Urinary bladder (tissue), 4 donors: ENCODE data around the gene NEXN. TPM values are rescaled to one million over a fixed set of nuclear protein-coding genes. Genes with fewer than 3 reads are reported as not detected.
"Not testable (repeated sequence)": the region's sequence is repeated elsewhere in the genome, so short reads cannot be mapped to it uniquely, and the experiment has no call there.

ENCODE experiments used
- DNase-seq: peaks from one replicate; pipeline ENCODE4 v3.0.0-alpha.2; 2015; ENCODE audit errors: extremely low spot score
- H3K27ac ChIP-seq: one replicate; pipeline ENCODE4 v1.5.1; 2013; ENCODE audit warnings: low read depth, mild to moderate bottlenecking, moderate library complexity
- H3K36me3 ChIP-seq: one replicate; pipeline ENCODE4 v1.6.1; 2013; ENCODE audit warnings: mild to moderate bottlenecking, moderate library complexity; ENCODE audit not compliant: insufficient read depth
- H3K4me1 ChIP-seq: one replicate; pipeline ENCODE4 v1.6.1; 2013; ENCODE audit warnings: mild to moderate bottlenecking, moderate library complexity; ENCODE audit not compliant: insufficient read depth
- H3K4me3 ChIP-seq: one replicate; pipeline ENCODE4 v1.5.1; 2013; ENCODE audit warnings: low read depth, low read length
- WGBS: extraction: QIAGEN DNeasy Blood & Tissue Kit; methylation state at CpG from one replicate; pipeline ENCODE4 v1.1.7; 2013; 5-methylcytosine and 5-hydroxymethylcytosine counted together
- polyA plus RNA-seq: library from polyadenylated mRNA; stranded (reverse); fragments of 200-250 nt; gene quantifications from one replicate; pipeline ENCODE4 v1.2.3, GENCODE V29; 2013
- total RNA-seq: library from RNA; depleted of rRNA; stranded (reverse); fragments of >200 nt; gene quantifications from one replicate; pipeline ENCODE4 v1.2.3, GENCODE V29; 2014
- donor health status: healthy with polysubstance abuse.
- donor health status: healthy.

Gene NEXN
- total and polyA plus RNA-seq, 2 donors, result 34.0 to 86.1 TPM

DNA sequence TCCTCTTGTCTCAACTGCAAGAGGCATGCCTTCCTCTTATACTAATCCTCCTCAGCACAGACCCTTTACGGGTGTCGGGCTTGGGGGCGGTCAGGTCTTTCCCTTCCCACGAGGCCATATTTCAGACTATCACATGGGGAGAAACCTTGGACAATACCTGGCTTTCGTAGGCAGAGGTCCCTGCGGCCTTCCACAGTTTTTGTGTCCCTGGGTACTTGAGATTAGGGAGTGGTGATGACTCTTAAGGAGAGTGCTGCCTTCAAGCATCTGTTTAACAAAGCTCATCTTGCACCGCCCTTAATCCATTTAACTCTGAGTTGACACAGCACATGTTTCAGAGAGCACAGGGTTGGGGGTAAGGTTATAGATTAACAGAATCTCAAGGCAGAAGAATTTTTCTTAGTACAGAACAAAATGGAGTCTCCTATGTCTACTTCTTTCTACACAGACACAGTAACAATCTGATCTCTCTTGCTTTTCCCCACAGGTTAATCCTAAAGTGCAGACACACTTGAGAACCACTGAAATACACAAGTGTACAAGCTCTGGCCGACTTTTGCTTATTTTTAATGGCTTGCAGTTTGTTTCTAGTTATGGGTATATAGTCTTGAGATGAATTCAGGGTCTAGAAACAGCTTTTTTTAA is 95.0 kb downstream of the NEXN start:
- DNase-seq, H3K4me1 ChIP-seq, H3K4me3 ChIP-seq, H3K36me3 ChIP-seq, H3K27ac ChIP-seq: not testable (repeated sequence)
- WGBS, result 86% methylated on average over 8 of the region's 8 CpGs

DNA sequence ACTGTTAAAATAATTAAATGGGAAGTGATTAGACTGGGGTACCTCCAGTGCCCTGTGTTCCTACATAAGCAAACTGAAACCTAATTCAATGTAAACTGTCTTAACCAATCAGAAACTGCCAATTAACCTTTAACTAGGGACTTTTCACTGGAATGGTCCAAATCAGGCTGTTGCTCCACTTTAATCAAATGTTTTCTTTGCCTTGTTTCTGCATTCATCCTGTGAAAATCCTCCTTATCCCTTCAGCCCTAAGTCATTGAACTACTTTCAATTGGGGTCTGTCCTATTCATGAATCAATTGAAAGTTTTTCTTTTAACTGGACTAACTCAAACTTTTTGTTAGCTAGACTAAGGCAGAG is 95.6 kb downstream of the NEXN start:
- H3K27ac ChIP-seq, result no peak overlapping the region

GRCh38 chr1:77984629-77985028 is 96.2 kb downstream of the NEXN start:
- H3K4me3 ChIP-seq, result no peak overlapping the region
- H3K36me3 ChIP-seq, result no peaks in the 10 kb centered on the region
- no peak for DNase-seq
- 89% methylated on average over 4 of the region's 4 CpGs for WGBS
- H3K4me1 ChIP-seq, result no peaks in the 10 kb centered on the region
- H3K27ac ChIP-seq, result no peak overlapping the region

More for the DNA sequence above, 95.6 kb downstream of the NEXN start:
- Histone ChIP-seq H3K4me1 (no peaks in the 10 kb centered on the region), H3K36me3 (no peaks in the 10 kb centered on the region), H3K4me3 (no peak overlapping the region)
- DNase-seq, result no peak

GRCh38 chr1:77986810-77987209 is 98.4 kb downstream of the NEXN start:
- H3K4me3 ChIP-seq, result no peak overlapping the region
- H3K27ac ChIP-seq, result no peak overlapping the region
- H3K4me1 ChIP-seq, result no peaks in the 10 kb centered on the region
- no peaks in the 10 kb centered on the region for H3K36me3 ChIP-seq
- DNase-seq, result no peak

GRCh38 chr1:77987919-77988318 is 99.5 kb downstream of the NEXN start:
- no peak for DNase-seq
- Histone ChIP-seq H3K4me1 (no peaks in the 10 kb centered on the region), H3K4me3 (no peak overlapping the region), H3K36me3 (no peaks in the 10 kb centered on the region), H3K27ac (no peak overlapping the region)
- 84% methylated on average over 2 of the region's 2 CpGs for WGBS

GRCh38 chr1:77989744-77990143 is 101.3 kb downstream of the NEXN start:
- 89% methylated on average over 2 of the region's 2 CpGs for whole genome bisulfite sequencing
- DNase-seq, result no peak
- no peak overlapping the region for H3K27ac ChIP-seq
- no peak overlapping the region for H3K4me3 ChIP-seq
- H3K4me1 ChIP-seq, result no peaks in the 10 kb centered on the region
- no peaks in the 10 kb centered on the region for H3K36me3 ChIP-seq

GRCh38 chr1:77990629-77991204 is 102.3 kb downstream of the NEXN start:
- Histone ChIP-seq H3K4me1 (no peaks in the 10 kb centered on the region), H3K4me3 (no peak overlapping the region), H3K36me3 (no peaks in the 10 kb centered on the region), H3K27ac (no peak overlapping the region)
- WGBS, result 85% methylated on average over 3 of the region's 3 CpGs
- no peak for DNase-seq

- no peak for DNase-seq
- Histone ChIP-seq H3K27ac (no peak overlapping the region), H3K4me3 (no peak overlapping the region), H3K36me3 (no peaks in the 10 kb centered on the region), H3K4me1 (no peaks in the 10 kb centered on the region)
These were observed 103.2 kb downstream of the NEXN start for GRCh38 chr1:77991638-77992037.

Other genes with a start within 250 kb of the NEXN start
- 171 TPM for gene ZZZ3, start 206.0 kb upstream of the NEXN start, total RNA-seq
- gene ZZZ3, start 206.0 kb upstream of the NEXN start, polyA plus RNA-seq, result 20.0 TPM
- gene USP33, start 128.8 kb upstream of the NEXN start, total RNA-seq, result 193 TPM
- gene USP33, start 128.8 kb upstream of the NEXN start, polyA plus RNA-seq, result 26.9 TPM
- 30.2 TPM for gene MIGA1, start 109.0 kb upstream of the NEXN start, total RNA-seq
- gene MIGA1, start 109.0 kb upstream of the NEXN start, polyA plus RNA-seq, result 8.7 TPM
- gene FUBP1, start 90.4 kb downstream of the NEXN start, total RNA-seq, result 315 TPM
- gene FUBP1, start 90.4 kb downstream of the NEXN start, polyA plus RNA-seq, result 55.8 TPM
- 67.1 TPM for gene DNAJB4, start 116.3 kb downstream of the NEXN start, total RNA-seq
- gene DNAJB4, start 116.3 kb downstream of the NEXN start, polyA plus RNA-seq, result 34.7 TPM
- gene GIPC2, start 157.3 kb downstream of the NEXN start, total RNA-seq, result 4.4 TPM
- 2.5 TPM for gene GIPC2, start 157.3 kb downstream of the NEXN start, polyA plus RNA-seq